Measurements from ENCODE around the gene MDFI. TPM values are rescaled to one million over a fixed set of nuclear protein-coding genes. Genes with fewer than 3 reads are reported as not detected.

Gene MDFI
- total RNA-seq, 4 donors from 2014 or later: 0.83 to 4.6 (median 3.5) TPM

DNA sequence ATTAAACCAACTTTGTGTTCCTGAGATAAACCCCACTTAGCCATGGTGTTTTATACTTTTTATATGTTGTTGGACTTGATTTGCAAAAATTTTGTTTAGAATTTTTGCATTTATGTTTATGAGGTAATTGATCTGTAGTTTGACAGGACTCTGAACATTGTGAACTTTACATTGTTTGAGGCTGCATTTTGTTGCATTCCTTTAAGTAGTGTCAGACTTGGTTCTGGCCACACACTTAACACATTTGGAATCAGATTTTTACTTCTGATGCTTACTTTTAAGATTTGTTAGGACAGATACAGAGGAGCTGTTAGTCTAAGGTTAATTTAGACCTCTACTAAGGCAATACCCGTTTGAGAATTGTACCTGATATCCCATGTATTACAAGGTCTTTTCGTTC lies 16.5 kb upstream of the MDFI start:
- Histone ChIP-seq H3K27me3 (peaks cover 0 to 7% (median 0%) of the 10 kb centered on the region in 4 donors), H3K36me3 (no peaks in the 10 kb centered on the region), H3K9me3 (peaks cover 0 to 21% (median 11%) of the 10 kb centered on the region in 4 donors), H3K4me3 (no peak overlapping the region), H3K4me1 (peaks cover 6 to 11% (median 9%) of the 10 kb centered on the region in 4 donors), H3K27ac (replicated peaks in 1 of 4) (no peak overlapping the region)
- 58% methylated on average over 2 of the region's 2 CpGs for WGBS
- TF ChIP-seq, protein P1, sequence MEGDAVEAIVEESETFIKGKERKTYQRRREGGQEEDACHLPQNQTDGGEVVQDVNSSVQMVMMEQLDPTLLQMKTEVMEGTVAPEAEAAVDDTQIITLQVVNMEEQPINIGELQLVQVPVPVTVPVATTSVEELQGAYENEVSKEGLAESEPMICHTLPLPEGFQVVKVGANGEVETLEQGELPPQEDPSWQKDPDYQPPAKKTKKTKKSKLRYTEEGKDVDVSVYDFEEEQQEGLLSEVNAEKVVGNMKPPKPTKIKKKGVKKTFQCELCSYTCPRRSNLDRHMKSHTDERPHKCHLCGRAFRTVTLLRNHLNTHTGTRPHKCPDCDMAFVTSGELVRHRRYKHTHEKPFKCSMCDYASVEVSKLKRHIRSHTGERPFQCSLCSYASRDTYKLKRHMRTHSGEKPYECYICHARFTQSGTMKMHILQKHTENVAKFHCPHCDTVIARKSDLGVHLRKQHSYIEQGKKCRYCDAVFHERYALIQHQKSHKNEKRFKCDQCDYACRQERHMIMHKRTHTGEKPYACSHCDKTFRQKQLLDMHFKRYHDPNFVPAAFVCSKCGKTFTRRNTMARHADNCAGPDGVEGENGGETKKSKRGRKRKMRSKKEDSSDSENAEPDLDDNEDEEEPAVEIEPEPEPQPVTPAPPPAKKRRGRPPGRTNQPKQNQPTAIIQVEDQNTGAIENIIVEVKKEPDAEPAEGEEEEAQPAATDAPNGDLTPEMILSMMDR (IDR thresholded peaks at IDR 0.05): no peak
- TF ChIP-seq EP300 (IDR thresholded peaks at IDR 0.05) (no peak), POLR2AphosphoS5 (IDR thresholded peaks at IDR 0.05) (no peak), POLR2A (IDR thresholded peaks at IDR 0.05; ENCODE audit: low read depth) (no peak)
- no peak for DNase-seq (ENCODE audit: extremely low spot score)
- intact Hi-C loops (cut with DNase I): no loop called here

DNA sequence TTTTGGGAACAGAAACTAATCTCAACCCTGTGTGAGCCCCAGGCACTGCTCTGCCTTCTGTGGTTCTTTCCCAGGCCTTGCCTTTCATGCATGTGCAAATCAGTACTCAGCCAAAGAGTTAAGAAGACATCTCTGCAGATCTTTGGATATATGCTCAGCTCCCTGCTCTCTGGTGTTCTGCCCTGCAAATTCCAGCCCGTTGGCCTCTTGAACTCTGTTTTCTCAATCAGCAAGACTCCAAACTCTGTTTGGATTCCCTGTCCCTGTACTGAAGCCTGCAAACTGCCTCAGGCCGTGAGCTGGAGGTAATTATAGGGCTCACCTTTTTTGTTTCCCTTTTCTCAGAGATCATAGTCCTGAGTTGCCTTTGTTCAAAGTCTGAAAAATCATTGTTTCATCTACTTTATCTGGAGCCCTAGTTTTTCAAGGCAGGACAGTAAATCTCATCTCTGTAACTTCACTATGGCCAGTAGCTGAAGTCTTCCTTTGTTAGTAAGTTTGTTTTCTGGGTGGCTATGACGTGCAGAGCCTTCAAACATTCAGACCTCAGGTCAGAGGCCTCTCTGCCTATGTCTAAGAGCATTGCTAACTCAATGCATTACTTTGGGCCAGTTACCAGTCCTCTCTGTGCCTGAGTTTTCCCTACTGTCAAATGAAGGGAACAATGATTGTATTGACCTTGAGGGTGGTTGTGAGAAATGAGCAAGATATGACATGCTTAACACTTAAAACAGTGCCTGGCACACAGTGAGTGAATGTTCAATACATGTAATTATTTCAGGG lies 15.9 kb upstream of the MDFI start:
- DNase-seq (ENCODE audit: extremely low spot score): no peak
- Histone ChIP-seq H3K9me3 (peaks cover 0 to 21% (median 11%) of the 10 kb centered on the region in 4 donors), H3K27me3 (peaks cover 0 to 7% (median 0%) of the 10 kb centered on the region in 4 donors), H3K4me3 (no peak overlapping the region), H3K27ac (replicated peaks in 1 of 4) (no peak overlapping the region), H3K36me3 (no peaks in the 10 kb centered on the region), H3K4me1 (peaks cover 6 to 11% (median 9%) of the 10 kb centered on the region in 4 donors)
- WGBS: 56% methylated on average over 3 of the region's 3 CpGs
- TF ChIP-seq POLR2A (IDR thresholded peaks at IDR 0.05; ENCODE audit: low read depth): no peak
- intact Hi-C loops (cut with DNase I): no loop called here

DNA sequence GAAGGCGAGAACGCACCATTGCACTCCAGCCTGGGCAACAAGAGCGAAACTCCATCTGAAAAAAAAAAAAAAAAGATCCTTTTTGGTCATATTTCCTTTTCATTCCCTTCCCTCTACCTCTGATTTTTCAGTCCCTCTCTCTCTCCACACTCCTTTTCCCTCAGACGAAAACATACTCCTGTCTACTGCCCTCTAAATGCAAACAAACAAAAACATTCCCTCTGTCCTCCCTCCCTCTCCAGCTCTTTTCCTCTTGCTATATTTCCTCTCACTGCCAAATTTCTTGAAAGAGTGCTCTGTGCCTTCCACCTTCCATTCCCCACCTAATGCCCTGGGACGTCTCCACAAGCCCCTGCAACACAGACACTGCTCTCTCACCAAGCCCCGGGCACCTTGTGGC lies 14.9 kb upstream of the MDFI start:
- WGBS: 88% methylated on average over 6 of the region's 6 CpGs
- peaks cover 0 to 12% (median 0%) of the 10 kb centered on the region in 4 donors for H3K27me3 ChIP-seq
- H3K9me3 ChIP-seq: peaks cover 0 to 21% (median 11%) of the 10 kb centered on the region in 4 donors
- TF ChIP-seq POLR2AphosphoS5 (IDR thresholded peaks at IDR 0.05) (no peak), POLR2A (IDR thresholded peaks at IDR 0.05; ENCODE audit: low read depth) (no peak), EP300 (IDR thresholded peaks at IDR 0.05) (no peak)
- TF ChIP-seq, protein P1 (IDR thresholded peaks at IDR 0.05): no peak
- intact Hi-C loops (cut with DNase I): no loop called here
- H3K4me3 ChIP-seq: no peak overlapping the region
- DNase-seq (ENCODE audit: extremely low spot score): no peak
- H3K36me3 ChIP-seq: no peaks in the 10 kb centered on the region
- H3K4me1 ChIP-seq: peaks cover 6 to 11% (median 9%) of the 10 kb centered on the region in 4 donors
- no peak overlapping the region for H3K27ac ChIP-seq (replicated peaks in 1 of 4)

GRCh38 chr6:41624621-41625380 lies 13.5 kb upstream of the MDFI start:
- Histone ChIP-seq H3K27ac (replicated peaks in 1 of 4) (no peak overlapping the region), H3K36me3 (no peaks in the 10 kb centered on the region), H3K4me1 (peaks cover 6 to 11% (median 9%) of the 10 kb centered on the region in 4 donors), H3K27me3 (peaks cover 0 to 16% (median 0%) of the 10 kb centered on the region in 4 donors), H3K9me3 (peaks cover 0 to 21% (median 11%) of the 10 kb centered on the region in 4 donors), H3K4me3 (no peak overlapping the region)
- WGBS: 88% methylated on average over 18 of the region's 18 CpGs
- TF ChIP-seq POLR2A (IDR thresholded peaks at IDR 0.05; ENCODE audit: low read depth) (no peak), EP300 (IDR thresholded peaks at IDR 0.05) (no peak), POLR2AphosphoS5 (IDR thresholded peaks at IDR 0.05) (no peak)
- TF ChIP-seq, protein P1 (IDR thresholded peaks at IDR 0.05): no peak
- intact Hi-C loops (cut with DNase I): no loop called here
- DNase-seq (ENCODE audit: extremely low spot score): no peak

DNA sequence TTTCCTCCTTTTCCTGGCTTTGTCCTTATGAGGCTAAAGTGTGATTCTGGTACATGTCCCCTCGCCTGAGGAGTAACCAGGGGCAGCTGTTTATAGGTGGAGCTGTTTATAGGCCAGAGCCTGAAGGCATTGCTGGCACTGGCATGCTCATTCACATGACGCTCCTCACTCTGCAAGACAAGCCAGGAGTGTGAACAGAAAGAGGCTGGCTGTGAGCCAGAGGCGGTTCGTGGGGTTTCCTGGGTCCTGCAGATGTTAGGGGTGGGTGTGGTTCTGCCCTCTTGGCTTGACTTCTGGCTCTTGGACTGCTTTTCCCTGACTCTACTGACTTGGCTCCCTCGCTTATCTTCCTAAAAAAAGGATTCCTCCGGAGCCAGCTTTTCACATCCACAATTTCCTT lies 12.8 kb upstream of the MDFI start:
- H3K27me3 ChIP-seq: peaks cover 0 to 16% (median 0%) of the 10 kb centered on the region in 4 donors
- 35% methylated on average over 6 of the region's 6 CpGs for WGBS
- intact Hi-C loops (cut with DNase I): no loop called here
- TF ChIP-seq POLR2AphosphoS5 (IDR thresholded peaks at IDR 0.05): no peak
- TF ChIP-seq POLR2A (IDR thresholded peaks at IDR 0.05; ENCODE audit: low read depth): no peak
- TF ChIP-seq, protein P1 (IDR thresholded peaks at IDR 0.05): no peak
- no peak for TF ChIP-seq EP300 (IDR thresholded peaks at IDR 0.05)
- no peak overlapping the region for H3K4me3 ChIP-seq
- H3K4me1 ChIP-seq: peaks cover 6 to 11% (median 9%) of the 10 kb centered on the region in 4 donors
- H3K9me3 ChIP-seq: peaks cover 0 to 19% (median 10%) of the 10 kb centered on the region in 4 donors
- H3K27ac ChIP-seq (replicated peaks in 1 of 4): no peak overlapping the region
- no peaks in the 10 kb centered on the region for H3K36me3 ChIP-seq
- DNase-seq (ENCODE audit: extremely low spot score): no peak

Measured in esophagus muscularis mucosa (tissue), 4 donors.